ENCODE measurements around the gene STK4. TPM values are rescaled to one million over a fixed set of nuclear protein-coding genes. Genes with fewer than 3 reads are reported as not detected.

STK4 gene
- total RNA-seq, 1 donor from 2014 or later, result 25.3 TPM

DNA sequence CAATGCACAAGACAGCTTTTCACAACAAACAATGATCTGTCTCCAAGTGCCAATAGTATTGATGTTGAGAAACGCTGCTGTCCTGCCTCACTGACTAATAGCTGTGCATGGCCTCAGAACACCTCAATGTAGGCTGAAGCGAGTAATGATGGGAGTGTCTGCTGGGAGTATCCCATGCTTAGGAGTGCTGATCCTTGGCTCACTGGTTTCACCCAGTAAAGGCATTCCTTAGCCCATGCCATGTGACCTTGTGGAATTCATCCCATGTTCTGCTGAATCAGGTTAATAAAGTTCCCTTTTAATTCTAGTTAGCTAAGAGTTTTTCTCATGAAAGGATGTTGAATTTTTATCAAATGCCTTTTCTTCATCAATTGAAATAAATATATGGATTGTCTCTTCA is 161.8 kb downstream of the STK4 start:
- peaks cover 67% of the 10 kb centered on the region for H3K27me3 Mint-ChIP-seq (ENCODE audit: unreplicated experiment)
- no peak overlapping the region for H3K4me3 Mint-ChIP-seq (ENCODE audit: unreplicated experiment)
- no peak overlapping the region for H3K27ac Mint-ChIP-seq (ENCODE audit: unreplicated experiment)
- DNase-seq (ENCODE audit: extremely low spot score, unreplicated experiment), result no peak
- H3K9me3 Mint-ChIP-seq (ENCODE audit: unreplicated experiment), result no peaks in the 10 kb centered on the region
- H3K36me3 Mint-ChIP-seq (ENCODE audit: unreplicated experiment), result no peaks in the 10 kb centered on the region
- TF ChIP-seq, protein P1, sequence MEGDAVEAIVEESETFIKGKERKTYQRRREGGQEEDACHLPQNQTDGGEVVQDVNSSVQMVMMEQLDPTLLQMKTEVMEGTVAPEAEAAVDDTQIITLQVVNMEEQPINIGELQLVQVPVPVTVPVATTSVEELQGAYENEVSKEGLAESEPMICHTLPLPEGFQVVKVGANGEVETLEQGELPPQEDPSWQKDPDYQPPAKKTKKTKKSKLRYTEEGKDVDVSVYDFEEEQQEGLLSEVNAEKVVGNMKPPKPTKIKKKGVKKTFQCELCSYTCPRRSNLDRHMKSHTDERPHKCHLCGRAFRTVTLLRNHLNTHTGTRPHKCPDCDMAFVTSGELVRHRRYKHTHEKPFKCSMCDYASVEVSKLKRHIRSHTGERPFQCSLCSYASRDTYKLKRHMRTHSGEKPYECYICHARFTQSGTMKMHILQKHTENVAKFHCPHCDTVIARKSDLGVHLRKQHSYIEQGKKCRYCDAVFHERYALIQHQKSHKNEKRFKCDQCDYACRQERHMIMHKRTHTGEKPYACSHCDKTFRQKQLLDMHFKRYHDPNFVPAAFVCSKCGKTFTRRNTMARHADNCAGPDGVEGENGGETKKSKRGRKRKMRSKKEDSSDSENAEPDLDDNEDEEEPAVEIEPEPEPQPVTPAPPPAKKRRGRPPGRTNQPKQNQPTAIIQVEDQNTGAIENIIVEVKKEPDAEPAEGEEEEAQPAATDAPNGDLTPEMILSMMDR (IDR thresholded peaks at IDR 0.05), result no peak
- H3K4me1 Mint-ChIP-seq (ENCODE audit: unreplicated experiment), result no peaks in the 10 kb centered on the region

Other genes with a start within 250 kb of the STK4 start
- 17.5 and 21.5 TPM in 2 replicates for gene KCNK15, start 220.6 kb upstream of the STK4 start, total RNA-seq
- gene RIMS4, start 156.0 kb upstream of the STK4 start, total RNA-seq, result 0.73 and 0.75 TPM in 2 replicates
- 203 and 205 TPM in 2 replicates for gene YWHAB, start 80.8 kb upstream of the STK4 start, total RNA-seq
- 56.1 and 65.3 TPM in 2 replicates for gene PABPC1L, start 56.5 kb upstream of the STK4 start, total RNA-seq
- gene TOMM34, start 6.1 kb upstream of the STK4 start, total RNA-seq, result 23.7 and 24.0 TPM in 2 replicates
- gene KCNS1, start 134.6 kb downstream of the STK4 start, total RNA-seq, result 0.26 and 0.30 TPM in 2 replicates
- gene WFDC5, start 148.7 kb downstream of the STK4 start, total RNA-seq, result not detected in 2 replicates
- gene WFDC12, start 158.0 kb downstream of the STK4 start, total RNA-seq, result not detected in 2 replicates
- gene PI3, start 208.4 kb downstream of the STK4 start, total RNA-seq, result not detected in 2 replicates
- not detected in 2 replicates for gene SEMG1, start 240.5 kb downstream of the STK4 start, total RNA-seq

Data from osteocyte (in vitro differentiated cells).